RWPE2 (cell line): ENCODE results near the gene ZNHIT6.
A peak's percentile ranks its signal among the peaks of the same experiment; 100 is the strongest.
"Not testable (repeated sequence)": the region's sequence is repeated elsewhere in the genome, so short reads cannot be mapped to it uniquely, and the experiment has no call there.

Experiments
- ATAC-seq: fragments of 200-7000 bp; cut with Tn5 transposase; 3 replicates; pipeline ENCODE4 v1.9.1; 2021; ENCODE audit warnings: low read depth
- DNase-seq: peaks from one replicate; pipeline ENCODE4 v3.0.0-alpha.2; 2020; ENCODE audit warnings: low spot score
- H3K27ac ChIP-seq: fragments of 450-650 bp; 2 replicates; pipeline ENCODE4 v1.5.1; 2017; ENCODE audit warnings: mild to moderate bottlenecking; ENCODE audit not compliant: poor library complexity, severe bottlenecking
- H3K27me3 ChIP-seq: fragments of 250-450 bp; sonication (Bioruptor Pico); 2 replicates; pipeline ENCODE4 v1.5.1; 2021; ENCODE audit warnings: mild to moderate bottlenecking, moderate library complexity; ENCODE audit not compliant: insufficient read depth, poor library complexity, severe bottlenecking
- H3K36me3 ChIP-seq: fragments of 250-450 bp; sonication (Bioruptor Pico); 2 replicates; pipeline ENCODE4 v1.5.1; 2020; ENCODE audit warnings: low read depth, mild to moderate bottlenecking, moderate library complexity
- H3K4me1 ChIP-seq: fragments of 250-450 bp; sonication (Bioruptor Pico); 2 replicates; pipeline ENCODE4 v1.5.1; 2021; ENCODE audit warnings: mild to moderate bottlenecking, moderate library complexity; ENCODE audit not compliant: insufficient read depth, poor library complexity, severe bottlenecking
- H3K4me3 ChIP-seq: fragments of 250-450 bp; sonication (Bioruptor Pico); 2 replicates; pipeline ENCODE4 v1.5.1; 2021; ENCODE audit warnings: mild to moderate bottlenecking, moderate library complexity; ENCODE audit not compliant: severe bottlenecking
- H3K9me3 ChIP-seq: fragments of 250-450 bp; sonication (Bioruptor Pico); 2 replicates; pipeline ENCODE4 v1.5.1; 2021; ENCODE audit warnings: mild to moderate bottlenecking, moderate library complexity; ENCODE audit not compliant: severe bottlenecking
- CTCF ChIP-seq: fragments of 450-650 bp; IDR thresholded peaks from one replicate; pipeline ENCODE4 v1.5.1; 2017; ENCODE audit warnings: mild to moderate bottlenecking, moderate library complexity; ENCODE audit not compliant: poor library complexity, severe bottlenecking

The ZNHIT6 gene

DNA sequence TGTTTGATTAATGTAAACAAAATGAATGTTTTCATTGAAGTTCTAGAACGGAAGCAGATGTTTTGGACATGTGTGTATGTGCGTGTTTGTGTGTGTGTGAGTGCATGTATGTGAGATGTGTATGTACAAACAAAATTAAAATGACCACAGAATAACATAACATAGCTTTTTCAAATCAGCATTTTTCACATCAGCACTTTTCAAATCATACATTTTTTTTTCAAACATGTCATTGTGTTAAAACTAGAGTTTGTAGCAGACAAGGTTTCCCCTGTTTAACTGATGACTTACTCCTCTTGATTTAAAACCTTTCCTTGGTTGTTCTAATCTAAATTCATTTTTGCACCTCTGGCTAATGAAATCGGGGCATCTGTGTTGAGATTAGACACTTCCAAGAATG is 35.6 kb upstream of the ZNHIT6 start:
- H3K27me3 ChIP-seq: no peaks in the 10 kb centered on the region
- DNase-seq: no peak
- no peaks in the 10 kb centered on the region for H3K4me1 ChIP-seq
- H3K36me3 ChIP-seq: no peaks in the 10 kb centered on the region
- TF ChIP-seq CTCF: no peak
- no peak overlapping the region for H3K4me3 ChIP-seq
- H3K27ac ChIP-seq: no peak overlapping the region
- no peak for ATAC-seq
- H3K9me3 ChIP-seq: no peaks in the 10 kb centered on the region

- H3K27me3 ChIP-seq: no peaks in the 10 kb centered on the region
- no peak for TF ChIP-seq CTCF
- ATAC-seq (no peak), DNase-seq (no peak)
- no peak overlapping the region for H3K4me3 ChIP-seq
- H3K36me3 ChIP-seq: no peaks in the 10 kb centered on the region
- H3K27ac ChIP-seq: no peak overlapping the region
- no peaks in the 10 kb centered on the region for H3K9me3 ChIP-seq
- no peaks in the 10 kb centered on the region for H3K4me1 ChIP-seq
Measured at GRCh38 chr1:85734931-85735330, 26.7 kb upstream of the ZNHIT6 start.

GRCh38 chr1:85718678-85719340 is 10.6 kb upstream of the ZNHIT6 start:
- Histone ChIP-seq H3K36me3 (no peaks in the 10 kb centered on the region), H3K27ac (no peak overlapping the region), H3K27me3 (no peaks in the 10 kb centered on the region), H3K4me1 (no peaks in the 10 kb centered on the region), H3K9me3 (peaks cover 10% of the 10 kb centered on the region), H3K4me3 (no peak overlapping the region)
- no peak for DNase-seq
- no peak for ATAC-seq
- TF ChIP-seq CTCF: no peak

GRCh38 chr1:85714418-85715114 is 6.3 kb upstream of the ZNHIT6 start:
- H3K9me3 ChIP-seq, H3K27ac ChIP-seq, H3K4me3 ChIP-seq, ATAC-seq, H3K27me3 ChIP-seq, H3K4me1 ChIP-seq, DNase-seq, H3K36me3 ChIP-seq: not testable (repeated sequence)

DNA sequence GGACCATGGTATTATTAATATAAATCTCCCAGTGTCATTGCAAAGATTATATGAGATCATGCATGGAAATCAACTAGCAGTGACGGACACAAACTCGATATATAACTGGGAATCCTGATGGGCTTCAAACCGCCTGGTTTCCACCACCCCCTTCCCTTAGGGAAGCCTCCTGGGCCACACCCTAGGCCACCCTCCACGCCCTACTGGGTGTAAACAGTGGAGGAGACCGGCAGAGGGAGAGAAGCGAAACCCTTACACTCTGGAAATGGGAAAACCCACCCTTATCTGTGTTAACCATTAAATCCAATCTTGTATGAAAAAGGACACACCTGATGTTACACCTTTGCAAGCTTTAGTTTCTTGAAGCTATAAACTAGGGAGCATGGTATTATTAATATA is 595 bp upstream of the ZNHIT6 start:
- no peak for DNase-seq
- Histone ChIP-seq H3K9me3 (no peaks in the 10 kb centered on the region), H3K27me3 (no peaks in the 10 kb centered on the region), H3K27ac (peak overlapping the region; percentile 56), H3K36me3 (peaks cover 23% of the 10 kb centered on the region), H3K4me1 (no peaks in the 10 kb centered on the region), H3K4me3 (peak overlapping the region; percentile 68)
- no peak for ATAC-seq
- no peak for TF ChIP-seq CTCF
